HG03066 (cell line): ENCODE data around the gene CCT3.
"Not testable (repeated sequence)": the region's sequence is repeated elsewhere in the genome, so short reads cannot be mapped to it uniquely, and the experiment has no call there.

ENCODE experiments used
- ATAC-seq: cut with Tn5 transposase; IDR thresholded peaks from one replicate; pipeline ENCODE4 v1.9.1; 2021; ENCODE audit warnings: low read depth; ENCODE audit not compliant: unreplicated experiment

CCT3 gene

GRCh38 chr1:156368889-156369684 lies 31.0 kb upstream of the CCT3 start, which contains the start of gene RHBG:
TSS of gene RHBG (plus strand) at chr1:156369211. CDS start at chr1:156369250, 39 bp downstream.
- no peak for ATAC-seq

- no peak for ATAC-seq
These were observed 30.1 kb upstream of the CCT3 start for GRCh38 chr1:156368157-156368658.

GRCh38 chr1:156367383-156368156 lies 29.5 kb upstream of the CCT3 start:
- no peak for ATAC-seq

- ATAC-seq: no peak
These were observed 28.5 kb upstream of the CCT3 start for GRCh38 chr1:156366378-156367166.

- no peak for ATAC-seq
These were observed 27.7 kb upstream of the CCT3 start for GRCh38 chr1:156365754-156366153.

GRCh38 chr1:156360534-156360933 lies 22.4 kb upstream of the CCT3 start:
- ATAC-seq: no peak

GRCh38 chr1:156359973-156360372 lies 21.9 kb upstream of the CCT3 start:
- ATAC-seq: no peak

GRCh38 chr1:156359249-156359648 lies 21.2 kb upstream of the CCT3 start:
- no peak for ATAC-seq

- no peak for ATAC-seq
These were observed 20.5 kb upstream of the CCT3 start for GRCh38 chr1:156358641-156359040.

- no peak for ATAC-seq
These were observed 19.9 kb upstream of the CCT3 start for GRCh38 chr1:156357977-156358376.

GRCh38 chr1:156356875-156357534 lies 18.9 kb upstream of the CCT3 start:
- ATAC-seq: no peak

GRCh38 chr1:156356262-156356874 lies 18.3 kb upstream of the CCT3 start:
- ATAC-seq: no peak

- ATAC-seq: not testable (repeated sequence)
These were observed 14.4 kb upstream of the CCT3 start for GRCh38 chr1:156352481-156352880.

- ATAC-seq: no peak
These were observed 9.2 kb upstream of the CCT3 start for GRCh38 chr1:156347331-156347730.

- ATAC-seq: no peak
These were observed 8.5 kb upstream of the CCT3 start for GRCh38 chr1:156346636-156347035.

- ATAC-seq: not testable (repeated sequence)
These were observed 7.9 kb upstream of the CCT3 start for GRCh38 chr1:156346035-156346434.

GRCh38 chr1:156344409-156344808 lies 6.3 kb upstream of the CCT3 start:
- no peak for ATAC-seq

GRCh38 chr1:156342166-156342955 lies 4.3 kb upstream of the CCT3 start:
- ATAC-seq: no peak

- ATAC-seq: no peak
These were observed 258 bp downstream of the CCT3 start for GRCh38 chr1:156337888-156338179.
